HepG2 (cell line): ENCODE results near the gene ZDHHC19. TPM values are rescaled to one million over a fixed set of nuclear protein-coding genes. Genes with fewer than 3 reads are reported as not detected.

Experiments
- CREB1 ChIP-seq, 2 experiments: fragments of 450-650 bp in 1 of 2; IDR thresholded peaks; 2 replicates each; pipeline ENCODE4 v1.6.1; 2016 to 2017; ENCODE audit warnings: control low read depth in 1 of 2, mild to moderate bottlenecking in 1 of 2, missing compliant biosample characterization in 1 of 2, missing genetic modification characterization in 1 of 2
- MXI1 ChIP-seq: IDR thresholded peaks from 3 replicates; pipeline ENCODE4 v1.6.1; 2012; ENCODE audit warnings: low read depth, low read length, inconsistent platforms, borderline replicate concordance
- MZF1 ChIP-seq: sonication (generic); formaldehyde crosslinking; IDR thresholded peaks from 2 replicates; pipeline ENCODE4 v1.8.1; 2023; ENCODE audit warnings: mild to moderate bottlenecking, missing genetic modification reagents, borderline replicate concordance
- NR2C2 ChIP-seq: sonication (generic); formaldehyde crosslinking; IDR thresholded peaks from 2 replicates; pipeline ENCODE4 v1.4.0; 2020; ENCODE audit warnings: missing genetic modification reagents, mild to moderate bottlenecking, moderate library complexity, borderline replicate concordance
- REST ChIP-seq, 2 experiments: IDR thresholded peaks; 2 replicates each; pipeline ENCODE4 v1.6.1; 2011 to 2012; ENCODE audit warnings: low read length in 2 of 2, borderline replicate concordance in 1 of 2, low read depth in 1 of 2, mild to moderate bottlenecking in 1 of 2, moderate library complexity in 1 of 2
- SUZ12 ChIP-seq: fragments of 150-350 bp; IDR thresholded peaks from 2 replicates; pipeline ENCODE4 v1.6.1; 2014; ENCODE audit warnings: low read depth, low read length
- TSC22D2 ChIP-seq: sonication (generic); formaldehyde crosslinking; IDR thresholded peaks from 2 replicates; pipeline ENCODE4 v1.5.1; 2020; ENCODE audit warnings: missing genetic modification reagents, mild to moderate bottlenecking, borderline replicate concordance
- ZNF10 ChIP-seq: sonication (generic); formaldehyde crosslinking; IDR thresholded peaks from 2 replicates; pipeline ENCODE4 v1.4.0; 2020; ENCODE audit warnings: mild to moderate bottlenecking, low read depth, missing genetic modification reagents, borderline replicate concordance
- ZNF136 ChIP-seq: sonication (generic); formaldehyde crosslinking; IDR thresholded peaks from 2 replicates; pipeline ENCODE4 v1.8.1; 2022; ENCODE audit warnings: low read depth, mild to moderate bottlenecking, moderate library complexity, missing genetic modification reagents
- ZNF143 ChIP-seq: sonication (generic); formaldehyde crosslinking; IDR thresholded peaks from 2 replicates; pipeline ENCODE4 v1.4.0; 2020; ENCODE audit warnings: missing genetic modification reagents
- ZNF232 ChIP-seq: sonication (generic); formaldehyde crosslinking; IDR thresholded peaks from 2 replicates; pipeline ENCODE4 v1.4.0; 2020; ENCODE audit warnings: missing genetic modification reagents, borderline replicate concordance
- ZNF253 ChIP-seq: sonication (generic); formaldehyde crosslinking; IDR thresholded peaks from 2 replicates; pipeline ENCODE4 v1.8.0; 2022; ENCODE audit warnings: mild to moderate bottlenecking, missing genetic modification reagents, borderline replicate concordance
- ZNF3 ChIP-seq: IDR thresholded peaks from 2 replicates; pipeline ENCODE4 v1.7.0; 2017; ENCODE audit warnings: inconsistent platforms
- ZNF589 ChIP-seq: sonication (generic); formaldehyde crosslinking; conservative IDR thresholded peaks from 2 replicates; pipeline ENCODE4 v1.8.0; 2022; ENCODE audit warnings: mild to moderate bottlenecking, moderate library complexity, missing genetic modification reagents
- ZNF614 ChIP-seq: IDR thresholded peaks from 2 replicates; pipeline ENCODE4 v1.6.1; 2018; ENCODE audit warnings: missing biosample characterization, missing genetic modification reagents, inconsistent platforms, borderline replicate concordance
- polyA plus RNA-seq, 8 experiments: library from polyadenylated mRNA; depleted of rRNA in 3 of 8; stranded (reverse) in 7 of 8; unstranded in 1 of 8; fragments of >200 nt; fragmentation: Illumina TruSeq in 4 of 8; extraction: Trizol in 4 of 8; gene quantifications; 2 replicates each; pipeline versions ENCODE4 v1.2.1 to v1.2.3, GENCODE V29; 2011 to 2016; ENCODE audit warnings: low read depth in 4 of 8, missing spikeins in 1 of 8, mixed read lengths in 1 of 8; ENCODE audit not compliant: insufficient read depth in 1 of 8
- total RNA-seq, 5 experiments: library from RNA; depleted of rRNA; stranded (reverse); fragments of >200 nt; fragmentation: Illumina TruSeq; extraction: Trizol; gene quantifications; 2 replicates each; pipeline ENCODE4 v1.2.3, GENCODE V29; 2016; ENCODE audit warnings: low read depth in 1 of 5
- TF ChIP-seq, protein P1 (sequence below): sonication (generic); formaldehyde crosslinking; IDR thresholded peaks from 2 replicates; pipeline ENCODE4 v1.4.0; 2020; ENCODE audit warnings: missing genetic modification reagents
- TF ChIP-seq, protein P2 (sequence below): sonication (generic); formaldehyde crosslinking; IDR thresholded peaks from 2 replicates; pipeline ENCODE4 v1.4.0; 2020; ENCODE audit warnings: mild to moderate bottlenecking, missing genetic modification reagents

ZDHHC19 gene
- total and polyA plus RNA-seq, 2 of the 13 experiments (the other 11 are each of a cell fraction or from before 2014, with no cell fraction given): 0.22 to 0.53 TPM

- no peak for TF ChIP-seq ZNF136
- no peak for TF ChIP-seq TSC22D2
- TF ChIP-seq REST (IDR thresholded peaks at IDR 0.05; ENCODE audit: borderline replicate concordance in 1 of 2, low read depth in 1 of 2, low read length in 2 of 2): no peak
- no peak for TF ChIP-seq ZNF10 (CRISPR knock-in tag)
- no peak for TF ChIP-seq ZNF232
- TF ChIP-seq NR2C2 (CRISPR knock-in tag): no peak; the same call in 1 of the 2 replicates
- TF ChIP-seq CREB1 (IDR thresholded peaks at IDR 0.05): no peak
- TF ChIP-seq CREB1 (CRISPR knock-in tag; IDR thresholded peaks at IDR 0.05): no peak
- no peak for TF ChIP-seq MZF1 (CRISPR knock-in tag)
- no peak for TF ChIP-seq SUZ12
- TF ChIP-seq ZNF614: peak; percentile 49; the same call in 1 of the 2 replicates
- TF ChIP-seq, protein P1, sequence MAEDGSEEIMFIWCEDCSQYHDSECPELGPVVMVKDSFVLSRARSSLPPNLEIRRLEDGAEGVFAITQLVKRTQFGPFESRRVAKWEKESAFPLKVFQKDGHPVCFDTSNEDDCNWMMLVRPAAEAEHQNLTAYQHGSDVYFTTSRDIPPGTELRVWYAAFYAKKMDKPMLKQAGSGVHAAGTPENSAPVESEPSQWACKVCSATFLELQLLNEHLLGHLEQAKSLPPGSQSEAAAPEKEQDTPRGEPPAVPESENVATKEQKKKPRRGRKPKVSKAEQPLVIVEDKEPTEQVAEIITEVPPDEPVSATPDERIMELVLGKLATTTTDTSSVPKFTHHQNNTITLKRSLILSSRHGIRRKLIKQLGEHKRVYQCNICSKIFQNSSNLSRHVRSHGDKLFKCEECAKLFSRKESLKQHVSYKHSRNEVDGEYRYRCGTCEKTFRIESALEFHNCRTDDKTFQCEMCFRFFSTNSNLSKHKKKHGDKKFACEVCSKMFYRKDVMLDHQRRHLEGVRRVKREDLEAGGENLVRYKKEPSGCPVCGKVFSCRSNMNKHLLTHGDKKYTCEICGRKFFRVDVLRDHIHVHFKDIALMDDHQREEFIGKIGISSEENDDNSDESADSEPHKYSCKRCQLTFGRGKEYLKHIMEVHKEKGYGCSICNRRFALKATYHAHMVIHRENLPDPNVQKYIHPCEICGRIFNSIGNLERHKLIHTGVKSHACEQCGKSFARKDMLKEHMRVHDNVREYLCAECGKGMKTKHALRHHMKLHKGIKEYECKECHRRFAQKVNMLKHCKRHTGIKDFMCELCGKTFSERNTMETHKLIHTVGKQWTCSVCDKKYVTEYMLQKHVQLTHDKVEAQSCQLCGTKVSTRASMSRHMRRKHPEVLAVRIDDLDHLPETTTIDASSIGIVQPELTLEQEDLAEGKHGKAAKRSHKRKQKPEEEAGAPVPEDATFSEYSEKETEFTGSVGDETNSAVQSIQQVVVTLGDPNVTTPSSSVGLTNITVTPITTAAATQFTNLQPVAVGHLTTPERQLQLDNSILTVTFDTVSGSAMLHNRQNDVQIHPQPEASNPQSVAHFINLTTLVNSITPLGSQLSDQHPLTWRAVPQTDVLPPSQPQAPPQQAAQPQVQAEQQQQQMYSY: no peak
- no peak for TF ChIP-seq ZNF143 (CRISPR knock-in tag)
- 0 out of 3 replicates have a peak, but pooled peaks have one; percentile 6 for TF ChIP-seq MXI1
- TF ChIP-seq, protein P2, sequence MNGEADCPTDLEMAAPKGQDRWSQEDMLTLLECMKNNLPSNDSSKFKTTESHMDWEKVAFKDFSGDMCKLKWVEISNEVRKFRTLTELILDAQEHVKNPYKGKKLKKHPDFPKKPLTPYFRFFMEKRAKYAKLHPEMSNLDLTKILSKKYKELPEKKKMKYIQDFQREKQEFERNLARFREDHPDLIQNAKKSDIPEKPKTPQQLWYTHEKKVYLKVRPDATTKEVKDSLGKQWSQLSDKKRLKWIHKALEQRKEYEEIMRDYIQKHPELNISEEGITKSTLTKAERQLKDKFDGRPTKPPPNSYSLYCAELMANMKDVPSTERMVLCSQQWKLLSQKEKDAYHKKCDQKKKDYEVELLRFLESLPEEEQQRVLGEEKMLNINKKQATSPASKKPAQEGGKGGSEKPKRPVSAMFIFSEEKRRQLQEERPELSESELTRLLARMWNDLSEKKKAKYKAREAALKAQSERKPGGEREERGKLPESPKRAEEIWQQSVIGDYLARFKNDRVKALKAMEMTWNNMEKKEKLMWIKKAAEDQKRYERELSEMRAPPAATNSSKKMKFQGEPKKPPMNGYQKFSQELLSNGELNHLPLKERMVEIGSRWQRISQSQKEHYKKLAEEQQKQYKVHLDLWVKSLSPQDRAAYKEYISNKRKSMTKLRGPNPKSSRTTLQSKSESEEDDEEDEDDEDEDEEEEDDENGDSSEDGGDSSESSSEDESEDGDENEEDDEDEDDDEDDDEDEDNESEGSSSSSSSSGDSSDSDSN (CRISPR knock-in tag): peak; percentile 83
- TF ChIP-seq ZNF589 (CRISPR knock-in tag): no peak
- no peak for TF ChIP-seq ZNF253 (CRISPR knock-in tag)
- no peak for TF ChIP-seq ZNF3 (CRISPR knock-in tag)
Observed at GRCh38 chr3:196227629-196228493, 16.7 kb upstream of the ZDHHC19 start (continued).
